Glutamatergic neuron (in vitro differentiated cells): Measurements from ENCODE around the gene LRRC43. TPM values are rescaled to one million over a fixed set of nuclear protein-coding genes. Genes with fewer than 3 reads are reported as not detected.

ENCODE experiments used
- DNase-seq: peaks from one replicate; pipeline ENCODE4 v3.0.0; 2022
- H3K27ac Mint-ChIP-seq: one replicate; pipeline ENCODE4 v1.8.0; 2020; ENCODE audit warnings: mild to moderate bottlenecking, mixed read lengths, inconsistent platforms; ENCODE audit not compliant: unreplicated experiment
- H3K27me3 Mint-ChIP-seq: one replicate; pipeline ENCODE4 v1.8.0; 2020; ENCODE audit warnings: mild to moderate bottlenecking, moderate library complexity, mixed read lengths, inconsistent platforms; ENCODE audit not compliant: unreplicated experiment
- H3K36me3 Mint-ChIP-seq: one replicate; pipeline ENCODE4 v1.8.0; 2020; ENCODE audit warnings: mild to moderate bottlenecking, mixed read lengths, inconsistent platforms; ENCODE audit not compliant: unreplicated experiment
- H3K4me1 Mint-ChIP-seq: one replicate; pipeline ENCODE4 v1.8.0; 2020; ENCODE audit warnings: mild to moderate bottlenecking, low read depth, mixed read lengths, inconsistent platforms; ENCODE audit not compliant: unreplicated experiment
- H3K4me3 Mint-ChIP-seq: one replicate; pipeline ENCODE4 v1.8.0; 2020; ENCODE audit warnings: mild to moderate bottlenecking, mixed read lengths, inconsistent platforms; ENCODE audit not compliant: unreplicated experiment
- H3K9me3 Mint-ChIP-seq: one replicate; pipeline ENCODE4 v1.8.0; 2020; ENCODE audit warnings: mild to moderate bottlenecking, moderate library complexity, mixed read lengths, inconsistent platforms; ENCODE audit not compliant: unreplicated experiment
- total RNA-seq: library from RNA; stranded (reverse); fragmentation: NEBNext Ultra II Directional; extraction: Animal tissue kit (Norgen Biotek cat#: 25700); gene quantifications from one replicate; pipeline ENCODE4 v1.2.1, GENCODE V29; 2021; ENCODE audit not compliant: unreplicated experiment
- TF ChIP-seq, protein P1 (sequence below): fragments of 200-600 bp; sonication (generic); IDR thresholded peaks from one replicate; pipeline ENCODE4 v1.5.0; 2021; ENCODE audit not compliant: partially characterized antibody, unreplicated experiment

The LRRC43 gene
- total RNA-seq, 1 donor from 2014 or later, result 4.3 TPM

- peak; percentile 66 for DNase-seq
- peaks cover 2% of the 10 kb centered on the region for H3K4me1 Mint-ChIP-seq
- peaks cover 9% of the 10 kb centered on the region for H3K36me3 Mint-ChIP-seq
Observed at GRCh38 chr12:122203301-122204166, 20.6 kb downstream of the LRRC43 start, which contains the start of gene B3GNT4. TSS of gene B3GNT4 (plus strand) at chr12:122203709. CDS start at chr12:122204619, 910 bp downstream.

GRCh38 chr12:122204167-122205052 is 21.5 kb downstream of the LRRC43 start:
- Mint-ChIP-seq H3K36me3 (peaks cover 11% of the 10 kb centered on the region), H3K27ac (no peak overlapping the region), H3K4me1 (peaks cover 2% of the 10 kb centered on the region), H3K27me3 (peaks cover 12% of the 10 kb centered on the region), H3K4me3 (peak overlapping the region; percentile 83), H3K9me3 (peaks cover 9% of the 10 kb centered on the region)
- peak; percentile 54 for DNase-seq
- TF ChIP-seq, protein P1, sequence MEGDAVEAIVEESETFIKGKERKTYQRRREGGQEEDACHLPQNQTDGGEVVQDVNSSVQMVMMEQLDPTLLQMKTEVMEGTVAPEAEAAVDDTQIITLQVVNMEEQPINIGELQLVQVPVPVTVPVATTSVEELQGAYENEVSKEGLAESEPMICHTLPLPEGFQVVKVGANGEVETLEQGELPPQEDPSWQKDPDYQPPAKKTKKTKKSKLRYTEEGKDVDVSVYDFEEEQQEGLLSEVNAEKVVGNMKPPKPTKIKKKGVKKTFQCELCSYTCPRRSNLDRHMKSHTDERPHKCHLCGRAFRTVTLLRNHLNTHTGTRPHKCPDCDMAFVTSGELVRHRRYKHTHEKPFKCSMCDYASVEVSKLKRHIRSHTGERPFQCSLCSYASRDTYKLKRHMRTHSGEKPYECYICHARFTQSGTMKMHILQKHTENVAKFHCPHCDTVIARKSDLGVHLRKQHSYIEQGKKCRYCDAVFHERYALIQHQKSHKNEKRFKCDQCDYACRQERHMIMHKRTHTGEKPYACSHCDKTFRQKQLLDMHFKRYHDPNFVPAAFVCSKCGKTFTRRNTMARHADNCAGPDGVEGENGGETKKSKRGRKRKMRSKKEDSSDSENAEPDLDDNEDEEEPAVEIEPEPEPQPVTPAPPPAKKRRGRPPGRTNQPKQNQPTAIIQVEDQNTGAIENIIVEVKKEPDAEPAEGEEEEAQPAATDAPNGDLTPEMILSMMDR, result no peak

More at GRCh38 chr12:122203301-122204166, 20.6 kb downstream of the LRRC43 start, which contains the start of gene B3GNT4:
- Mint-ChIP-seq H3K27ac (no peak within 1 kb of the TSS), H3K4me3 (peak within 1 kb of the TSS; percentile 84), H3K9me3 (peaks cover 7% of the 10 kb centered on the region), H3K27me3 (peaks cover 12% of the 10 kb centered on the region)
- TF ChIP-seq, protein P1, result no peak

- TF ChIP-seq, protein P1, result no peak
- Mint-ChIP-seq H3K27me3 (peaks cover 12% of the 10 kb centered on the region), H3K4me1 (peaks cover 2% of the 10 kb centered on the region), H3K27ac (peak overlapping the region; percentile 71), H3K4me3 (peak overlapping the region; percentile 83), H3K36me3 (peaks cover 11% of the 10 kb centered on the region), H3K9me3 (peaks cover 8% of the 10 kb centered on the region)
- no peak for DNase-seq
Observed at GRCh38 chr12:122205053-122205925, 22.4 kb downstream of the LRRC43 start.

DNA sequence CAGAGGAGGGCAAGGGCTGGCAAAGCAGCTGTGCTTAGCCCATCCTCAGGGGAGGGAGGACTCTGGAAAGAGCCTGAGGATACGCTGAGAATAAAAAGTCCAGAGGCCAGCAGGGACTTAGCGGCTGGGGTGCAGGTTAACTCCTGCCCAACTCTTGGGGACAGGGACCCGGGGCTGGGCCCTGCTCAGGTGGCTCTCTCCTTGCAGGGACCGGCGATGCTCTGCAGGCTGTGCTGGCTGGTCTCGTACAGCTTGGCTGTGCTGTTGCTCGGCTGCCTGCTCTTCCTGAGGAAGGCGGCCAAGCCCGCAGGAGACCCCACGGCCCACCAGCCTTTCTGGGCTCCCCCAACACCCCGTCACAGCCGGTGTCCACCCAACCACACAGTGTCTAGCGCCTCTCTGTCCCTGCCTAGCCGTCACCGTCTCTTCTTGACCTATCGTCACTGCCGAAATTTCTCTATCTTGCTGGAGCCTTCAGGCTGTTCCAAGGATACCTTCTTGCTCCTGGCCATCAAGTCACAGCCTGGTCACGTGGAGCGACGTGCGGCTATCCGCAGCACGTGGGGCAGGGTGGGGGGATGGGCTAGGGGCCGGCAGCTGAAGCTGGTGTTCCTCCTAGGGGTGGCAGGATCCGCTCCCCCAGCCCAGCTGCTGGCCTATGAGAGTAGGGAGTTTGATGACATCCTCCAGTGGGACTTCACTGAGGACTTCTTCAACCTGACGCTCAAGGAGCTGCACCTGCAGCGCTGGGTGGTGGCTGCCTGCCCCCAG is 23.4 kb downstream of the LRRC43 start:
- H3K27ac Mint-ChIP-seq, result no peak overlapping the region
- peaks cover 11% of the 10 kb centered on the region for H3K36me3 Mint-ChIP-seq
- H3K27me3 Mint-ChIP-seq, result peaks cover 12% of the 10 kb centered on the region
- TF ChIP-seq, protein P1, result no peak
- H3K4me3 Mint-ChIP-seq, result no peak overlapping the region
- no peak for DNase-seq
- peaks cover 8% of the 10 kb centered on the region for H3K9me3 Mint-ChIP-seq
- H3K4me1 Mint-ChIP-seq, result peaks cover 2% of the 10 kb centered on the region
